ENCODE measurements around the gene TAS2R16. TPM values are rescaled to one million over a fixed set of nuclear protein-coding genes. Genes with fewer than 3 reads are reported as not detected.

TAS2R16 gene
- not detected for total RNA-seq

GRCh38 chr7:122995600-122995999, at the start of gene TAS2R16:
Gene TAS2R16, minus strand, starts transcription at chr7:122995700. Its CDS starts 66 bp downstream, at chr7:122995634.
- intact Hi-C loops (cut with DNase I; ENCODE audit: low total_unique reads), result no loop called here
- no peaks in the 10 kb centered on the region for H3K9me3 ChIP-seq
- H3K27ac ChIP-seq, result no peak within 1 kb of the TSS
- no peaks in the 10 kb centered on the region for H3K27me3 ChIP-seq
- DNase-seq (ENCODE audit: low spot score in 2 of 2), result no peak
- H3K4me3 ChIP-seq, result no peak within 1 kb of the TSS
- TF ChIP-seq POLR2AphosphoS5 (IDR thresholded peaks at IDR 0.05), result no peak
- TF ChIP-seq, protein P1, sequence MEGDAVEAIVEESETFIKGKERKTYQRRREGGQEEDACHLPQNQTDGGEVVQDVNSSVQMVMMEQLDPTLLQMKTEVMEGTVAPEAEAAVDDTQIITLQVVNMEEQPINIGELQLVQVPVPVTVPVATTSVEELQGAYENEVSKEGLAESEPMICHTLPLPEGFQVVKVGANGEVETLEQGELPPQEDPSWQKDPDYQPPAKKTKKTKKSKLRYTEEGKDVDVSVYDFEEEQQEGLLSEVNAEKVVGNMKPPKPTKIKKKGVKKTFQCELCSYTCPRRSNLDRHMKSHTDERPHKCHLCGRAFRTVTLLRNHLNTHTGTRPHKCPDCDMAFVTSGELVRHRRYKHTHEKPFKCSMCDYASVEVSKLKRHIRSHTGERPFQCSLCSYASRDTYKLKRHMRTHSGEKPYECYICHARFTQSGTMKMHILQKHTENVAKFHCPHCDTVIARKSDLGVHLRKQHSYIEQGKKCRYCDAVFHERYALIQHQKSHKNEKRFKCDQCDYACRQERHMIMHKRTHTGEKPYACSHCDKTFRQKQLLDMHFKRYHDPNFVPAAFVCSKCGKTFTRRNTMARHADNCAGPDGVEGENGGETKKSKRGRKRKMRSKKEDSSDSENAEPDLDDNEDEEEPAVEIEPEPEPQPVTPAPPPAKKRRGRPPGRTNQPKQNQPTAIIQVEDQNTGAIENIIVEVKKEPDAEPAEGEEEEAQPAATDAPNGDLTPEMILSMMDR (IDR thresholded peaks at IDR 0.05), result no peak
- no peak for TF ChIP-seq POLR2A (IDR thresholded peaks at IDR 0.05)
- no peaks in the 10 kb centered on the region for H3K4me1 ChIP-seq
- H3K36me3 ChIP-seq, result no peaks in the 10 kb centered on the region

- intact Hi-C loops (cut with DNase I; ENCODE audit: low total_unique reads), result no loop called here
Measured at GRCh38 chr7:123043642-123044041, 48.1 kb upstream of the TAS2R16 start.

DNA sequence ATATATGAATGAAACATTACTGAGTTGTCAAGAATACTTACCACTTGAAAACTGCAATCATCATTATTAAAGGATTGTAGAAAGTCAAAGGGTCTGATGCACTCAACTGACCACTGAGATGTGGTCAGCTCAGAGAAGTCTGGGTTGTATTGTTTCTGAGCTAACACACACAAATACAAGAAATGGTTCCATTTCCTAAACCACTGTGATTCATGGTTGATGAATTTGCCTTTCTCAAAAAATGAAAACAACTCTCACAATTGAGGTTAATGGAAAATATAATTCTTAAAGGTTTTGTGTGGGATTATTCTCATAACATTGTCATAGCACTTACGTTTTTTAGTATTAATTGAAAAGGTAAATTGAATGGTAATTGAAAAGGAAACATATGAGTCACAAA, 45.6 kb upstream of the TAS2R16 start:
- Histone ChIP-seq H3K27me3 (no peaks in the 10 kb centered on the region), H3K9me3 (no peaks in the 10 kb centered on the region), H3K27ac (no peak overlapping the region), H3K4me1 (no peaks in the 10 kb centered on the region), H3K36me3 (no peaks in the 10 kb centered on the region), H3K4me3 (no peak overlapping the region)
- intact Hi-C loops (cut with DNase I; ENCODE audit: low total_unique reads), result no loop called here
- TF ChIP-seq POLR2A (IDR thresholded peaks at IDR 0.05), result no peak
- no peak for TF ChIP-seq POLR2AphosphoS5 (IDR thresholded peaks at IDR 0.05)
- TF ChIP-seq, protein P1 (IDR thresholded peaks at IDR 0.05), result no peak
- DNase-seq (ENCODE audit: low spot score in 2 of 2), result no peak

More at GRCh38 chr7:123043642-123044041, 48.1 kb upstream of the TAS2R16 start:
- no peaks in the 10 kb centered on the region for H3K27me3 ChIP-seq
- H3K9me3 ChIP-seq, result peaks cover 0 to 13% of the 10 kb centered on the region in 2 donors
- H3K36me3 ChIP-seq, result no peaks in the 10 kb centered on the region
- TF ChIP-seq POLR2AphosphoS5 (IDR thresholded peaks at IDR 0.05) (no peak), POLR2A (IDR thresholded peaks at IDR 0.05) (no peak)
- TF ChIP-seq, protein P1 (IDR thresholded peaks at IDR 0.05), result no peak
- H3K4me3 ChIP-seq, result no peak overlapping the region
- DNase-seq (ENCODE audit: low spot score in 2 of 2), result no peak
- H3K27ac ChIP-seq, result no peak overlapping the region
- no peaks in the 10 kb centered on the region for H3K4me1 ChIP-seq

DNA sequence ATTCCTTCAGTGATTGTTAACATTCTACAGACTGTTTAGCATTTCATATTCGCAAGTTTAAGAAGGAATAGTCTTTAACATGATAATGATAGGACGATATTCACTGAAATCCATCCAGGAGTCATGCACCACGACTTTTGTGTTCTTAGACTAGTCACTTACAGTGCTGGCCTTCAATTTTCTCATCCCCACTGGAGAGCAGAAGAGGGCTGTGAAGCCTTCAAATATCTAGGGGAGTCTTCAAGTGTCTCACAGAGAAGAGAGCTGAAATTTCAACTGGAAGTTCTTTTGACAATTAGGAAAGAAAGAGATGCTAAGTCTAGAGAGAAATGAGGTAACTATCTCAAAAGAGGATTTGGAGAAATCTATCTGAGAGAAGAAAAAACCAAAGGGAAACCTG, 43.8 kb upstream of the TAS2R16 start:
- intact Hi-C loops (cut with DNase I; ENCODE audit: low total_unique reads), result loop anchor here (10.0 kb wide), 1 partner anchor 726 kb away; no protein-coding TSS in a partner anchor
- DNase-seq (ENCODE audit: low spot score in 2 of 2), result no peak

GRCh38 chr7:123034106-123034505, 38.6 kb upstream of the TAS2R16 start:
- DNase-seq (ENCODE audit: low spot score in 2 of 2), result no peak
- Histone ChIP-seq H3K27ac (no peak overlapping the region), H3K27me3 (no peaks in the 10 kb centered on the region), H3K4me1 (no peaks in the 10 kb centered on the region), H3K4me3 (no peak overlapping the region), H3K36me3 (no peaks in the 10 kb centered on the region), H3K9me3 (no peaks in the 10 kb centered on the region)
- TF ChIP-seq, protein P1 (IDR thresholded peaks at IDR 0.05), result no peak
- no peak for TF ChIP-seq POLR2AphosphoS5 (IDR thresholded peaks at IDR 0.05)
- intact Hi-C loops (cut with DNase I; ENCODE audit: low total_unique reads), result loop anchor here (10.0 kb wide), 1 partner anchor 731 kb away; no protein-coding TSS in a partner anchor

More for the DNA sequence above, 43.8 kb upstream of the TAS2R16 start:
- Histone ChIP-seq H3K9me3 (no peaks in the 10 kb centered on the region), H3K27ac (no peak overlapping the region), H3K4me3 (no peak overlapping the region), H3K27me3 (no peaks in the 10 kb centered on the region), H3K36me3 (no peaks in the 10 kb centered on the region), H3K4me1 (no peaks in the 10 kb centered on the region)
- TF ChIP-seq POLR2AphosphoS5 (IDR thresholded peaks at IDR 0.05) (no peak), POLR2A (IDR thresholded peaks at IDR 0.05) (no peak)
- TF ChIP-seq, protein P1 (IDR thresholded peaks at IDR 0.05), result no peak
